Activated naive CD4-positive, alpha-beta T cell treated with anti-CD3 and anti-CD28 coated beads, Interleukin-2, amount 50 U/mL, for 24 hours (primary cell): ENCODE data around the gene EVI5.

Source experiments
- H3K27ac Mint-ChIP-seq: one replicate; pipeline ENCODE4 v1.8.0; 2021; ENCODE audit warnings: mild to moderate bottlenecking, mixed read lengths
- H3K27me3 Mint-ChIP-seq: one replicate; pipeline ENCODE4 v1.8.0; 2021; ENCODE audit warnings: mixed read lengths
- H3K36me3 Mint-ChIP-seq: one replicate; pipeline ENCODE4 v1.8.0; 2021; ENCODE audit warnings: mixed read lengths
- H3K4me1 Mint-ChIP-seq: one replicate; pipeline ENCODE4 v1.8.0; 2021; ENCODE audit warnings: mixed read lengths
- H3K4me3 Mint-ChIP-seq: one replicate; pipeline ENCODE4 v1.8.0; 2021; ENCODE audit warnings: mild to moderate bottlenecking, mixed read lengths
- H3K9me3 Mint-ChIP-seq: one replicate; pipeline ENCODE4 v1.8.0; 2021; ENCODE audit warnings: mixed read lengths

EVI5 gene

GRCh38 chr1:92784639-92785500, at the start of gene EVI5:
Gene EVI5, minus strand, starts transcription at chr1:92785108. Its CDS starts 48,562 bp downstream, at chr1:92736546.
- Mint-ChIP-seq H3K4me3 (peak within 1 kb of the TSS; percentile 83), H3K27ac (no peak within 1 kb of the TSS), H3K9me3 (no peaks in the 10 kb centered on the region), H3K36me3 (no peaks in the 10 kb centered on the region), H3K27me3 (peaks cover 15% of the 10 kb centered on the region), H3K4me1 (peaks cover 22% of the 10 kb centered on the region)

GRCh38 chr1:92834617-92835016, 49.7 kb upstream of the EVI5 start:
- Mint-ChIP-seq H3K9me3 (no peaks in the 10 kb centered on the region), H3K4me1 (peaks cover 61% of the 10 kb centered on the region), H3K4me3 (peak overlapping the region; percentile 100), H3K27me3 (no peaks in the 10 kb centered on the region), H3K36me3 (peaks cover 61% of the 10 kb centered on the region), H3K27ac (peak overlapping the region; percentile 99)

- H3K4me1 Mint-ChIP-seq, result peaks cover 55% of the 10 kb centered on the region
- peaks cover 54% of the 10 kb centered on the region for H3K36me3 Mint-ChIP-seq
- H3K4me3 Mint-ChIP-seq, result peak overlapping the region; percentile 100
- peak overlapping the region; percentile 99 for H3K27ac Mint-ChIP-seq
- H3K9me3 Mint-ChIP-seq, result no peaks in the 10 kb centered on the region
- no peaks in the 10 kb centered on the region for H3K27me3 Mint-ChIP-seq
Measured at GRCh38 chr1:92833840-92834239, 48.9 kb upstream of the EVI5 start.

GRCh38 chr1:92832537-92833114, 47.7 kb upstream of the EVI5 start:
- H3K9me3 Mint-ChIP-seq, result no peaks in the 10 kb centered on the region
- H3K36me3 Mint-ChIP-seq, result peaks cover 46% of the 10 kb centered on the region
- H3K27me3 Mint-ChIP-seq, result no peaks in the 10 kb centered on the region
- peak overlapping the region; percentile 100 for H3K4me3 Mint-ChIP-seq
- H3K27ac Mint-ChIP-seq, result peak overlapping the region; percentile 99
- peaks cover 43% of the 10 kb centered on the region for H3K4me1 Mint-ChIP-seq

- Mint-ChIP-seq H3K36me3 (peaks cover 39% of the 10 kb centered on the region), H3K27me3 (no peaks in the 10 kb centered on the region), H3K4me1 (peaks cover 36% of the 10 kb centered on the region), H3K4me3 (peak within 1 kb of the TSS; percentile 100), H3K27ac (peak within 1 kb of the TSS; percentile 99), H3K9me3 (no peaks in the 10 kb centered on the region)
Measured at GRCh38 chr1:92831762-92832536, 47.0 kb upstream of the EVI5 start, which contains the start of gene RPL5. Gene RPL5, plus strand, starts transcription at chr1:92832040. Its CDS starts 75 bp downstream, at chr1:92832115.

GRCh38 chr1:92831368-92831761, 46.5 kb upstream of the EVI5 start:
- no peaks in the 10 kb centered on the region for H3K27me3 Mint-ChIP-seq
- peaks cover 39% of the 10 kb centered on the region for H3K36me3 Mint-ChIP-seq
- H3K4me1 Mint-ChIP-seq, result peaks cover 31% of the 10 kb centered on the region
- peak overlapping the region; percentile 99 for H3K27ac Mint-ChIP-seq
- H3K9me3 Mint-ChIP-seq, result no peaks in the 10 kb centered on the region
- peak overlapping the region; percentile 100 for H3K4me3 Mint-ChIP-seq

GRCh38 chr1:92826792-92827191, 41.9 kb upstream of the EVI5 start:
- H3K36me3 Mint-ChIP-seq, result no peaks in the 10 kb centered on the region
- H3K4me1 Mint-ChIP-seq, result no peaks in the 10 kb centered on the region
- no peak overlapping the region for H3K4me3 Mint-ChIP-seq
- no peaks in the 10 kb centered on the region for H3K9me3 Mint-ChIP-seq
- H3K27me3 Mint-ChIP-seq, result no peaks in the 10 kb centered on the region
- H3K27ac Mint-ChIP-seq, result no peak overlapping the region

- no peaks in the 10 kb centered on the region for H3K4me1 Mint-ChIP-seq
- H3K9me3 Mint-ChIP-seq, result no peaks in the 10 kb centered on the region
- H3K27ac Mint-ChIP-seq, result no peak overlapping the region
- H3K36me3 Mint-ChIP-seq, result no peaks in the 10 kb centered on the region
- peaks cover 4% of the 10 kb centered on the region for H3K27me3 Mint-ChIP-seq
- H3K4me3 Mint-ChIP-seq, result no peak overlapping the region
Measured at GRCh38 chr1:92822879-92823278, 38.0 kb upstream of the EVI5 start.

- H3K9me3 Mint-ChIP-seq, result no peaks in the 10 kb centered on the region
Measured at GRCh38 chr1:92820551-92820950, 35.6 kb upstream of the EVI5 start.

GRCh38 chr1:92820024-92820423, 35.1 kb upstream of the EVI5 start:
- no peak overlapping the region for H3K27ac Mint-ChIP-seq
- H3K4me1 Mint-ChIP-seq, result no peaks in the 10 kb centered on the region
- no peak overlapping the region for H3K4me3 Mint-ChIP-seq
- no peaks in the 10 kb centered on the region for H3K9me3 Mint-ChIP-seq
- H3K36me3 Mint-ChIP-seq, result no peaks in the 10 kb centered on the region
- H3K27me3 Mint-ChIP-seq, result peaks cover 4% of the 10 kb centered on the region

More at GRCh38 chr1:92820551-92820950, 35.6 kb upstream of the EVI5 start:
- no peaks in the 10 kb centered on the region for H3K4me1 Mint-ChIP-seq
- no peaks in the 10 kb centered on the region for H3K36me3 Mint-ChIP-seq
- no peak overlapping the region for H3K4me3 Mint-ChIP-seq
- peaks cover 4% of the 10 kb centered on the region for H3K27me3 Mint-ChIP-seq
- no peak overlapping the region for H3K27ac Mint-ChIP-seq

GRCh38 chr1:92817986-92818764, 33.3 kb upstream of the EVI5 start:
- peaks cover 4% of the 10 kb centered on the region for H3K27me3 Mint-ChIP-seq
- H3K36me3 Mint-ChIP-seq, result no peaks in the 10 kb centered on the region
- H3K4me1 Mint-ChIP-seq, result no peaks in the 10 kb centered on the region
- H3K4me3 Mint-ChIP-seq, result no peak overlapping the region
- H3K9me3 Mint-ChIP-seq, result no peaks in the 10 kb centered on the region
- no peak overlapping the region for H3K27ac Mint-ChIP-seq

- Mint-ChIP-seq H3K4me3 (no peak overlapping the region), H3K36me3 (peaks cover 1% of the 10 kb centered on the region), H3K9me3 (no peaks in the 10 kb centered on the region), H3K27me3 (peaks cover 6% of the 10 kb centered on the region), H3K4me1 (no peaks in the 10 kb centered on the region), H3K27ac (no peak overlapping the region)
Measured at GRCh38 chr1:92817137-92817697, 32.3 kb upstream of the EVI5 start.

- peaks cover 6% of the 10 kb centered on the region for H3K27me3 Mint-ChIP-seq
- H3K27ac Mint-ChIP-seq, result no peak overlapping the region
- no peaks in the 10 kb centered on the region for H3K4me1 Mint-ChIP-seq
- peaks cover 1% of the 10 kb centered on the region for H3K36me3 Mint-ChIP-seq
- no peaks in the 10 kb centered on the region for H3K9me3 Mint-ChIP-seq
- no peak overlapping the region for H3K4me3 Mint-ChIP-seq
Measured at GRCh38 chr1:92816732-92817131, 31.8 kb upstream of the EVI5 start.

GRCh38 chr1:92808381-92808780, 23.5 kb upstream of the EVI5 start:
- Mint-ChIP-seq H3K9me3 (no peaks in the 10 kb centered on the region), H3K36me3 (peaks cover 1% of the 10 kb centered on the region), H3K4me1 (no peaks in the 10 kb centered on the region), H3K27ac (no peak overlapping the region), H3K4me3 (no peak overlapping the region), H3K27me3 (peaks cover 3% of the 10 kb centered on the region)

- Mint-ChIP-seq H3K27ac (no peak overlapping the region), H3K36me3 (no peaks in the 10 kb centered on the region), H3K4me3 (no peak overlapping the region), H3K4me1 (no peaks in the 10 kb centered on the region), H3K9me3 (no peaks in the 10 kb centered on the region), H3K27me3 (no peaks in the 10 kb centered on the region)
Measured at GRCh38 chr1:92805216-92805615, 20.3 kb upstream of the EVI5 start.
